K562 (cell line): ENCODE measurements around the gene ADGRG1. TPM values are rescaled to one million over a fixed set of nuclear protein-coding genes. Genes with fewer than 3 reads are reported as not detected.

ENCODE experiments used
- BMI1 ChIP-seq: fragments of 150-350 bp; IDR thresholded peaks from 2 replicates; pipeline ENCODE4 v1.6.1; 2014; ENCODE audit warnings: low read length
- EHMT2 ChIP-seq: fragments of 450-650 bp; IDR thresholded peaks from 2 replicates; pipeline ENCODE4 v1.6.1; 2018; ENCODE audit warnings: antibody characterized with exemption
- HNRNPK ChIP-seq: fragments of 200-400 bp; formaldehyde crosslinking; IDR thresholded peaks from one replicate; pipeline ENCODE4 v1.6.1; 2018; ENCODE audit warnings: mild to moderate bottlenecking, low read depth, low read length; ENCODE audit not compliant: poor library complexity, severe bottlenecking
- KDM1A ChIP-seq, 2 experiments: fragments of 450-650 bp; IDR thresholded peaks; 2 replicates each; pipeline ENCODE4 v1.6.1; 2016; ENCODE audit warnings: mild to moderate bottlenecking in 2 of 2
- MAFK ChIP-seq: IDR thresholded peaks from 2 replicates; pipeline ENCODE4 v1.6.1; 2011; ENCODE audit warnings: low read length, improper control_type of control experiment
- NBN ChIP-seq: fragments of 450-650 bp; IDR thresholded peaks from 2 replicates; pipeline ENCODE4 v1.6.1; 2016; ENCODE audit warnings: low read depth, mild to moderate bottlenecking
- NCOA4 ChIP-seq: fragments of 450-650 bp; IDR thresholded peaks from 2 replicates; pipeline ENCODE4 v1.6.1; 2018; ENCODE audit warnings: mild to moderate bottlenecking; ENCODE audit not compliant: partially characterized antibody
- PTBP1 ChIP-seq: fragments of 200-400 bp; formaldehyde crosslinking; IDR thresholded peaks from 2 replicates; pipeline ENCODE4 v1.6.1; 2017; ENCODE audit warnings: low read depth, low read length
- RBM17 ChIP-seq: fragments of 200-400 bp; formaldehyde crosslinking; IDR thresholded peaks from 2 replicates; pipeline ENCODE4 v1.6.1; 2017; ENCODE audit warnings: low read depth, mild to moderate bottlenecking, low read length, borderline replicate concordance
- RBM25 ChIP-seq: fragments of 200-400 bp; formaldehyde crosslinking; IDR thresholded peaks from 2 replicates; pipeline ENCODE4 v1.6.1; 2018; ENCODE audit warnings: low read length, low read depth, moderate library complexity; ENCODE audit not compliant: severe bottlenecking
- RUNX1 ChIP-seq: sonication (generic); IDR thresholded peaks from 2 replicates; pipeline ENCODE4 v1.6.1; 2016; ENCODE audit warnings: antibody characterized with exemption, low read depth
- SMC3 ChIP-seq: conservative IDR thresholded peaks from 2 replicates; pipeline ENCODE4 v1.6.1; 2011; ENCODE audit warnings: low read depth, low read length, improper control_type of control experiment; ENCODE audit not compliant: insufficient read depth
- TAF15 ChIP-seq: fragments of 200-400 bp; formaldehyde crosslinking; IDR thresholded peaks from 2 replicates; pipeline ENCODE4 v1.6.1; 2017; ENCODE audit warnings: mild to moderate bottlenecking, low read depth, low read length, moderate library complexity
- ZFP36 ChIP-seq: fragments of 150-350 bp; IDR thresholded peaks from 2 replicates; pipeline ENCODE4 v1.6.1; 2018; ENCODE audit warnings: low read length, low read depth; ENCODE audit not compliant: partially characterized antibody
- ZKSCAN3 ChIP-seq: fragments of 250-450 bp; sonication (Bioruptor Pico); IDR thresholded peaks from 2 replicates; pipeline ENCODE4 v1.4.0; 2020
- ZNF224 ChIP-seq: sonication (generic); formaldehyde crosslinking; IDR thresholded peaks from 2 replicates; pipeline ENCODE4 v1.8.0; 2022; ENCODE audit warnings: mild to moderate bottlenecking, missing genetic modification reagents
- ZNF232 ChIP-seq: sonication (generic); formaldehyde crosslinking; IDR thresholded peaks from 2 replicates; pipeline ENCODE4 v1.8.0; 2022; ENCODE audit warnings: mild to moderate bottlenecking, missing genetic modification reagents
- ZZZ3 ChIP-seq: fragments of 450-650 bp; IDR thresholded peaks from 2 replicates; pipeline ENCODE4 v1.6.1; 2016; ENCODE audit warnings: antibody characterized with exemption, mild to moderate bottlenecking, moderate library complexity
- polyA plus RNA-seq, 8 experiments: library from polyadenylated mRNA; depleted of rRNA in 4 of 8; stranded (reverse) in 5 of 8; unstranded in 3 of 8; fragments of >200 nt; fragmentation: Nextera tagmentation in 2 of 8; fragmentation: Illumina TruSeq in 1 of 8; extraction: Ambion mirVana in 2 of 8; extraction: Trizol in 1 of 8; gene quantifications; 2 replicates each; pipeline versions ENCODE4 v1.2.1 to v1.2.3, GENCODE V29; 2011 to 2014; ENCODE audit warnings: inconsistent platforms in 1 of 8, missing spikeins in 1 of 8
- total RNA-seq, 7 experiments: library from RNA; depleted of rRNA in 6 of 7; stranded (reverse); fragments of >200 nt in 6 of 7; fragmentation: Illumina TruSeq in 2 of 7; extraction: Trizol in 2 of 7; gene quantifications; 2 replicates each; pipeline versions ENCODE4 v1.2.1 to v1.2.3, GENCODE V29; 2011 to 2021; ENCODE audit warnings: low replicate concordance in 1 of 7
- TF ChIP-seq, protein P1 (sequence below): fragments of 250-450 bp; sonication (Bioruptor Pico); IDR thresholded peaks from 2 replicates; pipeline ENCODE4 v1.5.0; 2021
- TF ChIP-seq, protein P2 (sequence below), 2 experiments: fragments of 450-650 bp in 1 of 2; IDR thresholded peaks; 2 replicates each; pipeline ENCODE4 v1.6.1; 2011 to 2017; ENCODE audit warnings: low read depth in 2 of 2, antibody characterized with exemption in 1 of 2, borderline replicate concordance in 1 of 2, low read length in 1 of 2, mild to moderate bottlenecking in 1 of 2, mixed read lengths in 1 of 2; ENCODE audit not compliant: control insufficient read depth in 1 of 2
- TF ChIP-seq, protein P3 (sequence below): IDR thresholded peaks from 2 replicates; pipeline ENCODE4 v1.6.1; 2014; ENCODE audit warnings: antibody characterized with exemption

The ADGRG1 gene
- total and polyA plus RNA-seq, 9 of the 15 experiments (the other 6 are each of a cell fraction or from before 2014, with no cell fraction given) = 0.04 to 0.31 (median 0.16) TPM; not detected in 6

DNA sequence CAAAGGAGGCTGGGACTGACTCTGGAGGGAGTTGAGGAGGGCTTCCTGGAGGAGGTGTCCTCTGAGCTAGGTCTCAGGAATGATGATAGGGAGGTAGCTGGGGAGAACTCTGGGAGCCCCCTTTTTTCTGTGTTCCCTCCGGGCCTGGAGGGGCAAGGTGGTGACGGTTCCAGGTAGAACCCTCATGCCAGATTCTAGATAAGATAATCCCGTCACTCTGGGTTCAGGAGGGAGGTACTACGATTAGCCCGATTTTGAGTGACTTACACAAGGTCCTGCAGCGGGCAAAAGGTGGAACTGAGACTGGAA is 21.0 kb downstream of the ADGRG1 start (continued):
- TF ChIP-seq NBN (no peak), EHMT2 (no peak), RBM17 (no peak), HNRNPK (no peak), SMC3 (no peak), PTBP1 (0 out of 2 replicates have a peak, but pooled peaks have one; percentile 61), BMI1 (no peak), ZFP36 (peak; percentile 99), RBM25 (peak; percentile 54), TAF15 (no peak), NCOA4 (no peak), RUNX1 (no peak), ZNF224 (CRISPR knock-in tag) (no peak), MAFK (no peak), ZKSCAN3 (CRISPR knock-in tag) (no peak), KDM1A (IDR thresholded peaks at IDR 0.05) (peak in 1 of 2 experiments; percentile 70; a peak in 3 of 4 replicates), ZZZ3 (no peak), ZNF232 (no peak)
- TF ChIP-seq, protein P1, sequence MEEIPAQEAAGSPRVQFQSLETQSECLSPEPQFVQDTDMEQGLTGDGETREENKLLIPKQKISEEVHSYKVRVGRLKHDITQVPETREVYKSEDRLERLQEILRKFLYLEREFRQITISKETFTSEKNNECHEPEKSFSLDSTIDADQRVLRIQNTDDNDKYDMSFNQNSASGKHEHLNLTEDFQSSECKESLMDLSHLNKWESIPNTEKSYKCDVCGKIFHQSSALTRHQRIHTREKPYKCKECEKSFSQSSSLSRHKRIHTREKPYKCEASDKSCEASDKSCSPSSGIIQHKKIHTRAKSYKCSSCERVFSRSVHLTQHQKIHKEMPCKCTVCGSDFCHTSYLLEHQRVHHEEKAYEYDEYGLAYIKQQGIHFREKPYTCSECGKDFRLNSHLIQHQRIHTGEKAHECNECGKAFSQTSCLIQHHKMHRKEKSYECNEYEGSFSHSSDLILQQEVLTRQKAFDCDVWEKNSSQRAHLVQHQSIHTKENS (CRISPR knock-in tag) = no peak
- TF ChIP-seq, protein P2, sequence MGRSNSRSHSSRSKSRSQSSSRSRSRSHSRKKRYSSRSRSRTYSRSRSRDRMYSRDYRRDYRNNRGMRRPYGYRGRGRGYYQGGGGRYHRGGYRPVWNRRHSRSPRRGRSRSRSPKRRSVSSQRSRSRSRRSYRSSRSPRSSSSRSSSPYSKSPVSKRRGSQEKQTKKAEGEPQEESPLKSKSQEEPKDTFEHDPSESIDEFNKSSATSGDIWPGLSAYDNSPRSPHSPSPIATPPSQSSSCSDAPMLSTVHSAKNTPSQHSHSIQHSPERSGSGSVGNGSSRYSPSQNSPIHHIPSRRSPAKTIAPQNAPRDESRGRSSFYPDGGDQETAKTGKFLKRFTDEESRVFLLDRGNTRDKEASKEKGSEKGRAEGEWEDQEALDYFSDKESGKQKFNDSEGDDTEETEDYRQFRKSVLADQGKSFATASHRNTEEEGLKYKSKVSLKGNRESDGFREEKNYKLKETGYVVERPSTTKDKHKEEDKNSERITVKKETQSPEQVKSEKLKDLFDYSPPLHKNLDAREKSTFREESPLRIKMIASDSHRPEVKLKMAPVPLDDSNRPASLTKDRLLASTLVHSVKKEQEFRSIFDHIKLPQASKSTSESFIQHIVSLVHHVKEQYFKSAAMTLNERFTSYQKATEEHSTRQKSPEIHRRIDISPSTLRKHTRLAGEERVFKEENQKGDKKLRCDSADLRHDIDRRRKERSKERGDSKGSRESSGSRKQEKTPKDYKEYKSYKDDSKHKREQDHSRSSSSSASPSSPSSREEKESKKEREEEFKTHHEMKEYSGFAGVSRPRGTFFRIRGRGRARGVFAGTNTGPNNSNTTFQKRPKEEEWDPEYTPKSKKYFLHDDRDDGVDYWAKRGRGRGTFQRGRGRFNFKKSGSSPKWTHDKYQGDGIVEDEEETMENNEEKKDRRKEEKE (IDR thresholded peaks at IDR 0.05; ENCODE audit: borderline replicate concordance in 1 of 2, control insufficient read depth in 1 of 2, low read depth in 2 of 2, low read length in 1 of 2) = no peak
- TF ChIP-seq, protein P3, sequence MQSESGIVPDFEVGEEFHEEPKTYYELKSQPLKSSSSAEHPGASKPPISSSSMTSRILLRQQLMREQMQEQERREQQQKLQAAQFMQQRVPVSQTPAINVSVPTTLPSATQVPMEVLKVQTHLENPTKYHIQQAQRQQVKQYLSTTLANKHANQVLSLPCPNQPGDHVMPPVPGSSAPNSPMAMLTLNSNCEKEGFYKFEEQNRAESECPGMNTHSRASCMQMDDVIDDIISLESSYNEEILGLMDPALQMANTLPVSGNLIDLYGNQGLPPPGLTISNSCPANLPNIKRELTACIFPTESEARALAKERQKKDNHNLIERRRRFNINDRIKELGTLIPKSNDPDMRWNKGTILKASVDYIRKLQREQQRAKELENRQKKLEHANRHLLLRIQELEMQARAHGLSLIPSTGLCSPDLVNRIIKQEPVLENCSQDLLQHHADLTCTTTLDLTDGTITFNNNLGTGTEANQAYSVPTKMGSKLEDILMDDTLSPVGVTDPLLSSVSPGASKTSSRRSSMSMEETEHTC = no peak
